Pulmonary artery endothelial cell (primary cell): ENCODE results near the gene TMEM208. TPM values are rescaled to one million over a fixed set of nuclear protein-coding genes. Genes with fewer than 3 reads are reported as not detected.

Experiments used
- DNase-seq: peaks from one replicate; pipeline ENCODE4 v3.0.0-alpha.2; 2011; ENCODE audit warnings: low read depth, low spot score
- total RNA-seq: library from RNA; depleted of rRNA; stranded (reverse); fragments of >200 nt; gene quantifications from 2 replicates; pipeline ENCODE4 v1.2.3, GENCODE V29; 2014

The TMEM208 gene
- total RNA-seq, 1 donor from 2014 or later: 30.0 TPM

DNA sequence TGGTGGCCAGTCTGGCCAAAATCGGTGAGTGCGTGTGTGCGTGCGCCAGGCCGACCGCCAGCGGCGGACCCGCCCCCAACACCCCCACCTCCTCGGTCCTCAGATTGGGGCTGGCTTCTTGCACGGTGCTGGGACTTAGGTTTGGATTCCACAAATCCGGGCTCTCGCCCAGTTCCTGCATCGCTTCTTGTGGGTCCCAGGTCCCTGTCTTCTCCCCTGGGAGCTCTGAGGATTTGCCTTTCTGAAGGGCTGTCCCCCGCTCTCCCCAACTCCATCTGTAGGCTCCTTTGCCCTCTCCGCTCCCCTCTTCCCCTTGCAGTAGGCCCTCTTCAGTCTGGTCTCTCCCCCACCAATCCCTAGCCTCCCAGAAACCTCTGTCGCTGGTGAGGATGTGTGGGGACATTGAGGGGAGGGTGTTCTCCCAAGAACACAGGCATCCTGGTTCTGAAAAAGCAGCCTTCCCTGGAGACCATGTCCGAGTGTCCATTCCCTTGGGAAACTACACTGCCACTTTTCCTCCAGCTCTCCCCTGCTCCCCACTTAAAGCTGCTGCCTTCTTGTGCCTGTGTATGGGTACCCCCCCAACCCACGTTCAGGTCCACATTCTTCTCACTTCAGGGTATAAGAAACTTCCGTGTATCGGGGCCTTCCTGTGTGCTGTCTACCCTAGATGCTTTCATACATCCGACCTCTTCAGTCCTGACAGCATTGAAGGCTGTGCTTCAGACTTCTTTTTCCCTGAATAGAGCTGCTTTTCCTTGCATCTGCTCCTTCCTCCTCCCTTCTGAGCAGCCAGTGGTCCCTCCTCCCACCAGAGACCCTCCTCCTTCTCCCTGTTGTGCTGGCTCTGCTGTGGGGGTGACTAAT lies 22.5 kb downstream of the TMEM208 start:
- no peak for DNase-seq

DNA sequence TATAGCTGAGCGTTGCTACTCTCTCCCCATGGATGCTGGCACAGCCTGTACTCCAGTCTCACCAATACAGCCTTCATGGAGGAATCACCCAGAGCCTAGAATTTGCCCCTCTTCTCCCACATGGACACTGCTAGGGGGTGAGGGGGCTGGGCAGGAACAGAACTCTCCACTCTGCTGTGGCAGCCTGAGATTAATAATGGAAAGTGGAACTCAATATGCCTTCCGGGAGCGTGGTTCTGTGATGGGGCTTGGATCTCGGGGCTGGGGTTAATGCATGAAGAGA lies 23.1 kb downstream of the TMEM208 start:
- no peak for DNase-seq

DNA sequence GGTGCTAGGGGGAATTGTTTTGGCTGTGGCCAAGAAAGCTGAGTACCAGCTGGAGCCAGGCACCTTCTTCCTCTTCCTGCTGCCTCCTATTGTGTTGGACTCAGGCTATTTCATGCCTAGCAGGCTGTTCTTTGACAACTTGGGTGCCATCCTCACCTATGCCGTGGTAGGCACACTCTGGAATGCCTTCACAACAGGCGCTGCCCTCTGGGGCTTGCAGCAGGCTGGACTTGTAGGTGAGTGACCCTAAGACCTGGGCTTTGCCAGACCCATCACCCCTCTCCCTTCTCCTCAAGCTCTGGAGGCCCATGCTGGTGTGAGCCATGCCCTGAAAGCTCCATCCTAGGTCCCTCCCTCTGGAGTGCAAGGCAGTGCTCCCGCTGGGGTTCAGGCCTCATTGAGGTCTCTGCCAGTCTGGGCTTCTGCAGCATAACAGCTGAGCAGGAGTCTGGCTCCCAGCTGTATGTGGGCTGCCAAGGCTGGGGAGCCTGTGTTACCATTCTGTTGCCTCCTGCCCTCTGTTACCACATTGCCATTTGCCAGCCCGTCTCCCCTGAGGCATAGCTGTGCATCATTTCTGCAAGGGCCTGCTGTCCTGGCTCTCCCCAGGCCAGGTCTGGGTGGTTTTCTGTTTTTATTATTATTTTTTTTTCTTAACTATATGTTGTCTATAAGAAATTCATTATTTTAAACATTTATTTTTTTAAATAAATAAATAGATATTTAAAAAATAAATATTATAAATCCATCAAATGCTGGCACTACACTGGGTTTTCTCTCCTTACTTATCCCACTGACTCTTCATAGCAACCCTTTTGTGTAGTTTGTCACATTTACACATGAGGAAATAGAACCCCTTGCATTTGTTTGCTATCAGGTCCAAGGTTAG lies 25.9 kb downstream of the TMEM208 start:
- no peak for DNase-seq

DNA sequence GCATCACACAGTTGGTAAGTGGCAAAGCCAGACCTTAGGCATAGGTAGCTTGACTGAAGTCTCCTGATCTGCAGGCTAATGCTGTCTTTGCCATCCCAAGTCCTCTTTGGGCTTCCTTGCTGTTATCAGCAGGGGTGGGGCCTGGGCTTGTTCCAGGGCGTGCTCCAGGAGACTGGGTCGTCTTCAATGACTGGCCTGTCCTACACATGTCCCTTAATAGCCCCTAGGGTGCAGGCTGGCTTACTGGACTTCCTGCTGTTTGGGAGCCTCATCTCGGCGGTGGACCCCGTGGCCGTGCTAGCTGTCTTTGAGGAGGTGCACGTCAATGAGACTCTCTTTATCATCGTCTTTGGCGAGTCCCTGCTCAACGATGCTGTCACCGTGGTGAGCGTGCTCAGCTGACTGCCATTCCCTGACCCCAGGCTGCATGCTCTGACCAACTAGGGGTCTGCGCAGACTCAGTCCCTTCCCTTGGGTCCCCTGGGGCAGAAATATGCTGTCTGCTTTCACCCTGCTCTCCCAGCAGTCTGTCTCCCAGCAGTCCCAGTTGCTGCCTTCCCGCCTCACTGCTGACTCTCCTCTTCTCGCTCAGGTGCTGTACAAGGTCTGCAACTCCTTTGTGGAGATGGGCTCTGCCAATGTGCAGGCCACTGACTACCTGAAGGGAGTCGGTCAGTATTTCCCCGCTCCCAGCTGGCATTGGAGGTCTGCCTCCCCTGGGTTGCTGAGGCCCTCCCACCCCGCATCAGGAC lies 28.0 kb downstream of the TMEM208 start:
- DNase-seq: no peak

- no peak for DNase-seq
Measured at GRCh38 chr16:67255553-67256221, 28.8 kb downstream of the TMEM208 start.

DNA sequence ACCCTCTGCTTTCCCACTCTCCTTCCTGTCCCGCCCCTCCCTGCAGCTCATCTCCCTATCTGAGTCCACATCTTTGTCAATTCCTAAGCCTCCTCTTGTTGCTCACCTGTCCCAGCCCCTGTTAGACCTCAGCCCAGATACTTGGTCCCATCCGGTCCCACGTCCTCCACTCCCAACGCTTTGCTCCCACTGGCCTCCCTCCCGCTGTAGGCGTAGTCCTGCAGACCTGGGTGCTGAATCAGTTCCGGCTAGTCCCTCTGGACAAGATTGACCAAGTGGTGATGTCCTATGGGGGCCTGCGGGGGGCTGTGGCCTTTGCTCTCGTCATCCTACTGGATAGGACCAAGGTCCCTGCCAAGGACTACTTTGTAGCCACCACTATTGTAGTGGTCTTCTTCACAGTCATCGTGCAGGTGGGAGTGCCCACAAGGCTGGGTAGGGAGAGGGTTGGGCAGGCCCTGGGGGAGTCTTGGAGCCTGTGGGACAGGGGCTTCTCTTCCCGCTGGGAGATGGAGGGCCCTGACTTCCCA lies 29.8 kb downstream of the TMEM208 start:
- DNase-seq: no peak

DNA sequence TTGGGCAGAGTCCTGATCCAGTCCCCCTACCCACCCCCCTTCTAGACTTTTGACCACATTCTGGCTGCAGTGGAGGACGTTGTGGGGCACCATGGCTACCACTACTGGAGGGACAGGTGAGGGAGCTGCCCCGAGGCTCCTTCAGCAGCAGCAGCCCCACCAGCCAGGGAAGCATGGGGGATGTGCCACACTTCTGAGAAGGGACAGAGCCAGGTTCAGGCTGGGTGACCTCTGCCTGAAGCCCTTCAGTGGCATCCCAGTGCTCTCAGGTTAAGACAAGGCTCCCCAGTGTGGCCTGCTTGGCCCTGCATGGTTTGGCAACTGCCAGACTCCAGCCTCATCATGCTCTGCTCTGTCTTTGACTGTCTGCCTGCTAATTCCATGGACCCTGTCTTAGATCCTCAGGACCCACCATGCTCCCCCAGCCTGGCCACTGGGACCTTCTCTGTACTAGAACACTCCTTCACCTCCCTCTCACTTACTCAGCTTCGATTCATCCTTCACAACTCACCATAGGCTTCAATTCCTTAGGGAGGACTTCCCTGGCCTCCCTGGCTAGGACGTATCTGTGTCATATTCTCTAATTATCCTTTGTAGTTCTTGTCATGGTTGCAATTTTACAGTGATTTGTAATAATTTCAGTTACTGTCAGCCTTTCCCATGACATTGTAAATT lies 30.7 kb downstream of the TMEM208 start:
- DNase-seq: no peak

DNA sequence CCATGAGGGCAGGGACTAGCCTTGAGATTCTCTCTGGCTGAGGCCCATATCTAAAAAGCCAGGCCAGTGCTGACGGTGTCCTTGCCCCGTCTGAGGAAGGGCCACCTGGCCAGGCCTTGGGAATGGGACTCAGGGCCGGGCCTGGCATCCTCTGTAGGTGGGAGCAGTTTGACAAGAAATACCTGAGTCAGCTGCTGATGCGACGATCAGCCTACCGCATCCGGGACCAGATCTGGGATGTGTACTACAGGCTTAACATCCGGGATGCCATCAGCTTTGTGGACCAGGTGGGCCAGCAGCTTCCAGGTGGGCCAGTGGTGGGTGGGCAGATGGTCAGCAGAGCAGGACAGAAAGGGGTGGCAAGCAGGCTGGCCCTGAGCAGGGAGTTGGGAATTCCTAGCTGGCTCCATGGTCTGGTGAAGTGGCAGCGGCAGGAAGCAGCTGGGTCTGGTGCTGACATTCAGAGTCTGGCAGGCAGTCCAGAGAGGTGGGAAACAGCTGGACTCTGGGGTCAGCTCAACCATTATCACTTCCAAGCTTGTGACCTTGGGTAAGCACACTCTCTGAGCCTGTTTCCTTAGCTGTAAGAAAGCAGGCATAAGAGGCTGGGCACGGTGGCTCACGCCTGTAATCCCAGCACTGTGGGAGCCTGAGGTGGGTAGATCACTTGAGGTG lies 31.4 kb downstream of the TMEM208 start:
- peak; percentile 84 for DNase-seq

- DNase-seq: no peak
Measured at GRCh38 chr16:67259705-67260104, 32.8 kb downstream of the TMEM208 start.

GRCh38 chr16:67260426-67261063 lies 33.6 kb downstream of the TMEM208 start:
- no peak for DNase-seq

DNA sequence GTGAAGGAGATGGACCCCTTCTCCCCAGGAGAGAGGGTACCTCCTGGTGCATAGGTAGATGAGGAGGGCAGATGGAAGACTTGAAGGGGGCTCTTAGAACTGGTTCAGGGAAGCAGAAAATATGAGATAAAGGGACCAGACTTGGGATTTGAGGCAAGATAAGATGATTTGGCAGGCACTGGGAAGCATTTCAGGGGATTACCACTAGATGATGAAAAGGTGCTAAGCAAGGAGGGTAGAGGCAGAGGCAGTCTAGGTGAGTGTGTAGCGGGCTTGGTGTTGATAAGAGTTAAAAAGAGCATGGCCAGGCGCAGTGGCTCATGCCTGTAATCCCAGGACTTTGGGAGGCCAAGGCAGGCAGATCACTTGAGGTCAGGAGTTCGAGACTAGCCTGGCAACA lies 36.3 kb downstream of the TMEM208 start:
- no peak for DNase-seq

- DNase-seq: no peak
Measured at GRCh38 chr16:67264277-67264676, 37.3 kb downstream of the TMEM208 start.

- no peak for DNase-seq
Measured at GRCh38 chr16:67264866-67265265, 37.9 kb downstream of the TMEM208 start.

- DNase-seq: no peak
Measured at GRCh38 chr16:67265834-67266233, 38.9 kb downstream of the TMEM208 start.

DNA sequence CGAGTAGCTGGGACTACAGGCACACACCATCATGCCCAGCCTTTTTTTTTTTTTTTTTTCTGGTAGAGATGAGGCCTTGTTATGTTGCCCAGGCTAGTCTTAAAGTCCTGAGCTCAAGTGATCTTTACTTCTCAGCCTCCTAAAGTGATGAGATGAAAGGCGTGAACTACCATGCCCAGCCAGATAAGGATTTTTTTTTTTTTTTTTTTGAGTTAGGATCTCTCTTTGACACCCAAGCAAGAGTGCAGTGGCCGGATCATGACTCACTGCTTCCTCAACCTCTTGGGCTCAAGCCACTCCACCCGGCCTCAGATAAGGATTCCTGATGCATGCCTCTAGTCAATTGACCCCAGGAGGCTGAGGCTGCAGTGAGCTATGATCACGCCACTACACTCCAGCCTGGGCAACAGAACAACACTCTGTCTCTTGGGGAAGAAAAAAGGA lies 41.2 kb downstream of the TMEM208 start:
- peak; percentile 87 for DNase-seq

DNA sequence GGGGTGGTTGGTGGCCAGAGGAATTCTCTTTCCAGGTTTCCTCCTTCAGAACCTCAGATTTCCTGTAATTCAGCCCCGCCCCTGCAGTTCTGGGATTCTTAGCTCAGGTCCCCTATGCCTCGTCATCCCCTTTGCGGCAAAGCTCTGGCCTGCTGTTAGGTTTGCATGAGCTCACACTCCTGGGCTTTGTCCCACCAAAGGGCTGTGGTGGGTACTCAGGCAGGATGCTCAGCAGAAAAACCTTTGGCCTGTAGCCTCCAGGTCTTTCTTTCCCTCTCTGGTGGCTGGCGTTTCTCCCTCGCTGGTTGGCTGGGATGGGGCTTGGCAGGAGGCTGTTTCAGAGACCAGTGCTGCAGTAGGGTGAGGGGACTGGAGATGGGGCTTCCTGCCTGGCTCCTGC lies 42.8 kb downstream of the TMEM208 start:
- DNase-seq: no peak

- no peak for DNase-seq
Measured at GRCh38 chr16:67270931-67271338, 44.0 kb downstream of the TMEM208 start.

DNA sequence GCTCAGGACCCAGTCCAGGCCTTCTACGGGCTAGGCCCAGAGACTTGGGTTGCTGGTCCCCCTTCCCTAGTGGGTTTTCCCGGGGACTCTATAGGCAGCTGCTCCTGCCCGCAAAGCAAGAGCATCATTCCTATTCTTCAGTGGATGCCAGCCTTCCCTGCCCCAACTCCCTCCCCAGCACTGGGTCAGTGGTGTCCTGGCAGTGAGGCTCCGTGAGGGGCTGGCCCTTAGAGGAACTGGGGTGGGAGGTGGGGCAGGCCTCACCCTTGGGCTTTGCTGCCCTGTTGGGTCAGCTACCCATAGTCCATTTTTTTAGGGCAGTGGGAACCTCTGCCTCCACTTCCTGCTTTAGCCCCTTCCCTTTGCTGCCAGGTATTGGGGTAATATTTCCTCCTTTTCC lies 44.5 kb downstream of the TMEM208 start:
- no peak for DNase-seq

DNA sequence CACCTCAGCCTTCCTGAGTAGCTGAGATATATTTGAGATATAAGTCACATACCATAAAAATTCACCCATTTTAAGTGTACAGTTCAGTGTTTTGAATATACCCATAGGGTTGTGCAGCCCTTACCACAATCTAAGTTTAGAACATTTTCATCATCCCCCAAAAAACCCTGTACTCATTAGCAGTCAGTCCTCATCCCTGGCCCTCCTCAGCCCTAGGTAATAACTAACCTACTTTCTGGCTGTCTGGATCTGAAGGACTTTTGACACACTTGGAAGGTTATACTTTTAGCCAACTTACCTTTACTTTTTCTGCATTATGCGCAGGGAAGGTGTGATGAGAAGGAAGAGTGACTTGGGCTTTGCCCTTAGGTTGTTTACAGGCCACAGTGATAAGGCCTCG lies 48.4 kb downstream of the TMEM208 start:
- no peak for DNase-seq
